HG03097 (cell line): ENCODE results near the gene R3HDM2.

ENCODE experiments used
- ATAC-seq: cut with Tn5 transposase; IDR thresholded peaks from one replicate; pipeline ENCODE4 v1.9.1; 2021; ENCODE audit not compliant: unreplicated experiment, low FRiP score

Gene R3HDM2

DNA sequence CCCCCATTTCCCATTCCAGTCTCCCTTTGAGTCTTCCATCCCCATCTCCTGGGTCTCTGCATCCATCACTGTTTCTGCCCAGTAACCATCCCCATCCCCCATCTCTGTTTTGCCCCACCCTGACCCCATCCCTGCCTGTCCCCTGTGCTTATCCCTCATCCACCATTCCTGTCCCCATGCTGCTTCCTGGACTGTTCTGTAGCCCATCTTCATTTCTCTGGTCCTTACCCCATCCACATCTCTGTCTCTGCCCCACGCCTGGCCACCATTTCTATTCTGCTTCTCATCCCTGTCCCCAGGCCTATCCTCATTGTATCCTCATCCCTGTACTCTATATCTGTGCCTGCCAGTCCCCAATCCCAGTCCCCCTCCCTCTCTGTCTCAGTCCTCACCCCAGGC lies 210.1 kb downstream of the R3HDM2 start:
- ATAC-seq: no peak

DNA sequence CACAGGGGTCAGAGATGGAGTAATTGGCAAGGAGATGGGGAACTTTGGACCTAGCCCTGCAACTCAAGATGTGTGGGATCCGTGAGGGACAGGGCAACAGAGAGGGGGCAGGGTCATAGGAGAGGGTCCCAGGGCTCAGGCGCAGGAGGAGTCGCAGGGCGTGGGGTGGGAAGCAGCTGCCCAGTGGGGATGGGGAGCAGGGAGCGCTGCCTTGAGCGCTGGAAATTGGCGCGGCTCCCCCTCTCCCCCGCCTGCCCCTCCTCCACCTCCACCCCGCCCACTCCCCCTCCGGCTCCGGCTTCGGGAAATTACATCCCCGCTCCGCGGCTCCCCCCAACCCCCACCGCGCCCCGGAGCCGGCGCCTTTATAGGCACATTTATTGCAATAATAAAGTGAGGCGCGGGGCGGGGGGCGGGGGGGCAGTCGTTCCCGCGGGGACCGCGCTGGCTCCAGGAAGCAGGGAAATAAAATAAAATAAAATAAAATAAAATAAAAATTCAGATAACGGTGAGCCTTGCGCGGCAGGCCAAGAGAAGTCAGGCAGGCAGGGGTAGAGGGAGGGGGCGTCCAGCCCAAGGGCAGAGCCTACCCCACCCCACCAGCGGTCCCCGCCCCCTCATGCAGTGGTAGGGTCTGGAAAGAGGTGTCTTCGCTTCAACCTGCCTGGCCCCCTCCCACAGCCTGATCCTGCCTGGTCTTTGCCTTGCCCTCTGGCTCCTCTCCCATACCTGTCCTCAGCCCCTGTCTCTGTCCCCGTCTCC lies 210.7 kb downstream of the R3HDM2 start:
- no peak for ATAC-seq

DNA sequence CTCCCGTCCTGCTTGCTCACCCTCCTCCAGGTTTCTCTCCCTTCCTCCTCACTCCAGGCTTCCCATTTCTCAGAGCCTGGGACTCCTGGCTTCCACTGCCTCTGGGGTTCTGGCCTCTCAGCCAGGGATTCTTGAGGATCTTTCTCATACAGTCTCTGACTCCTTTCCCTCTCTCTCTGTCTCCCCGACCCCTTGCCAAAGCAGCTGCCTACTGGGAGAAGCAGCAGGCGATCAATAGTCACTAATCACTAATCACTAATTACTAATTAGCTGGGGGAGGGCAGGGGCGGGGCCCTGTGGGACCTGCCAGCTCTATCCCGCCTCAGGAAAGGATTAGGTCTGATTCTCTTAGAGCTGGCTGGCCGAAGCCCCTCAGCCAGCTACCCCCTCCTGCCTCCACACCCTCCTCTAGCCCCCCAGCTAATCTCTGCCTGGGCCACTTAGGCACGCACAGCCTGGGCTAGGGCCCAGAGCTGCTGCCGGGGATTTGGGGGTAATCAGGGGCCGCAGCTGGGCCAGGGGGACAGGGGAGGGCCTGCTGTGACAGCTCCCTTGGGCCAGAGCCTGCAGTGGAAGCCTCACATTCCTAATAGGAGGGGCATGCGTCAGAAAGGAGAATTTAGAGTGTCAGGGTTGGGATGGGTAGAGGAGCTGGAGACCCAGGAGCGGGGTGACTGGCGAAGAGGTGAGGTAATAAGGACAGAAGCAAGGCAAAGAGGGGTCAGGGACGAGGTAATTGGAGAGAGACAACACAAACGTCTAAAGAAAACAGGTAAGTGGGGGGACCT lies 211.4 kb downstream of the R3HDM2 start:
- no peak for ATAC-seq

DNA sequence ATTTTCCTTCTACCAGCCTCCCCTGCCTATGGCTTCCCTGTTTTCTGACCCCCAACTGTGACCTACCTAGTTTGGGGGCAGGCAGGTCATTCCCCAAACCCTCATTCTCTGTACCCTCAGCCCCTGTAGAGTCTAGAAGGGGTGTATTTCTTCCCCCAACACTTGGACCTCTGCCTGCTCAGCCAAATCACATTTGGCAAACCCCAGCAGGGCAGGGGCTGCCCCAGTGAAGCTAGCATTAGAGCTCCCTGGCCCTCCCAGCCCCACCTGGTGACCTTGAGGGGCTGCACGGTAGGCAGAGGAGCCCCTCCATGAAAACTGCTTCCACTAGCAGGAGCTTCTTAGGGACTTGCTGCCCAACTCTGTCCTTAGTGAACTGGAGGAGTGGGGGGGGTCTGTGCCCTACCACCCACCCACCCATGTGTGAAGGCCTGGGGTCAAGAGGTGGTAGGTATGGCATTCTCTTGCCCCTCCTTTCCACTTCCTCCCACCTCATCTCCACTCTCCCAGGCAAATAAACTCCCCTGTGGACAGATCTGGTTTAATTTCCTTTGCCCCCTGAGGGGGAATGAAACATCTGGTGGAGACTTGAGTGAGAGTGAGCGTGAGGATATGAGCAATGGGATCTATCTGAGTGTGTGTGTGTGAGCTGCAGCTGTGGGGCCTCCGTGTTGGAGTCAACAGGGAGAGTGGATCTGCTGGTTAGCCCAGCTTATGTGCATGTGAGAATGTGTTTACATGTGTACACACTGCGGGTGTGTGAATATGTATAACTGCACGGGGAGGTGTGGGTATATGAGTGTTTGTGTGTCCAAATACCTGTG lies 212.6 kb downstream of the R3HDM2 start:
- ATAC-seq: no peak

DNA sequence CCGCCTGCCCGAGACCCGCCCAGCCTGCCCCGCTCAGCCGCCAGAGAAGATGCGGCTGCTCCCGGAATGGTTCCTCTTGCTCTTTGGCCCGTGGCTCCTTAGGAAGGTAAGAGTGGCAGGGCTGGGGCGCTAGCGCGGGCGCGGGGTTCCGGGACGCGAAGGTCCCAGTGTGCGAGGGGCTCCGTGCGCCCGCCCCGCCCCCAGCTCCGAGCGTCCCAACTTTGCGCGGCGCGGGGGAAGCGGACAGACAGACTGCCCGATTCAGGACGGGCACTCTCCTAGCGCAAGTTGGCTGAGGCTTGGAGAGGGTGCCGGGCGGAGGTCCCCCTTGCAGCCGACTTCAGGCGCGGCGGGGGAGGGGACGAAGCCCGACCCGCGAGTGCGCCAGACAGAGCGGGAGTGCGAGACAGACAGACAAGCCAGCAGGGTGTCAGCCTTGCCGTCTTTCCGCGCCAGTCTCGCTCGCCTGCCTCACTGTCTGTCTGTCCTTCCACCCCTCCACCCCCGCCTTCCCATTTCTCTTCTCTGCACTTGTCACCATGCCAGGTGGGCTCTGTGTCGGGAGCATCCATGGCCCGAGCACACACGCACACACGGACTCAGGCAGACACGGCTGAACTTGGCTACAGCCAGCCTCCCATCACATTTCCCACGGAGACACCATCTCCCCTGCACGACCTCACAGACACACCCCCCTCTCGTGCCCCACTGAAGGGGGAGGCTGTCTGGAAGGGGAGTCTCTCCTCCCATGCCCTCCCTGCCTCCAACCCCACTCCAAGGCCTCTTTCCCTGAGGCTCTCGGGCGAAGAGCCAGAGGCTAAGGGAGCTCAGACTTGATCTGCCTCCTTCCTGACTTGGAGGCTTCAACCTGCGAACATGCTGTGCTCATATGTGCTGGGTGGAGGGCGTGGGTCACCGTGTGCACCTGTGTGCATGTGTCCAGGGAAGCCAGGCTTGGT lies 213.6 kb downstream of the R3HDM2 start:
- ATAC-seq: no peak

DNA sequence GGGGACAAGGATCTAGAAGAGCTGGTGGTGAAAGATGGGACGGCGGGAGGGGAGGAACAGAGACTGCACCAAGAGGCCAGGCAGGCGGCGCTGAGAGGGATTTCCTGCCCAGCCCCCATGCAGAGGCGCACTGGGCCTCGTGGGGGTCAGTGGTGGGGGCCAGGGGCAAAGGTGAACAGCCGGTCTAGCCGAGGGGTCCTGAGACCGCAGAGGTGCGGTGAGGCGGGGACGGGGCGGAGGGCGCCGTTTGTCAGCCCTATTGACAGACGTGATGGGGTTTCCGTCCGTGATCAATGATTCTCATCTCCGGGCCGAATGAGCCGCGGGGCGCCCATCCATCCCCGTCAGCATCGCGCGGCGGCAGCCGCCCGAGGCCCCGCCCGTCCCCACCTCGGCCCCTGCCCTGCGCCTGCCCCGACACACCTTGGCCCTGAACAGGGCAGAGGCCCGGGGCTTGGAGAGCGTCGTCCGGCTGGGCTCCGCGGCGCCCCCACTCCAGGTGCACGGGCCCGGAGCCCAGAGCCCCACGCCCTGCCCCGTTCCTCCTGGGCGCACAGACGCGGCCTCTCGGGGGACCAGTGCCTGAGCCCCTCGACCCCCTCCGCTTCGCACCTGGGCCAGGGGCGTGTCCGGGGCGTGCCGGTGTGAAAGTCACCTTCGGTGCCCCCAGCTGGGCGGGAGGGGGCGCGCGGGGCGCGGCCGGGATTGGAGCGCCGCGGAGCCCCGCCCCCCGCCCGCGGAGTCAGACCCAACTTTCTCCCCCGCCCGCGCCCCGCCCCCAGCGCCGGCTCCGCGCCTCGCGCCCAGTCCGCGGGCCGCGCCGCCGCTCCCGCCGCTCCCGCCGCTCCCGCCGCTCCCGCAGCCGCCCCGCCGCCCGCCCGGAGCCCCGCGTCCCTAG lies 214.6 kb downstream of the R3HDM2 start, which contains the start of gene NXPH4:
Gene NXPH4, plus strand, starts transcription at position 781 of the 898 bp plus-strand sequence. CDS start 176 bp downstream, outside the sequence.
- ATAC-seq: no peak

DNA sequence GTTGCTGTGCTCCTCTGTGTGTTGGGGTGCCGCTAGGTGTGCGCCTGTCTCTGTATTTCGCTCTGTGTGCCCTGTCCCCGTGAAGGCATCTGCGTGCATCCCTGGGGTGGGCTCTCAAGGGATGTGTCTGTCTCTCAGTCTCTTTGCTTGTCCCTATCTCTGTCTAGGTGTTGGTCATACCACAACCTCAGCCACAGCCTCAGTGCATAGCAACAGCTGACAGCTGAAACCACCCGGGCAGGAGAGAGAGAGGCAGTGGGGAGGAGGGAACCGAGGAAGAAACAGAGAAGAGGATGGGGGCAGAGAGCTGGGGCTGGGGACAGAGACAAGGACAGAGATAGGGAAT lies 215.2 kb downstream of the R3HDM2 start:
- ATAC-seq: no peak

DNA sequence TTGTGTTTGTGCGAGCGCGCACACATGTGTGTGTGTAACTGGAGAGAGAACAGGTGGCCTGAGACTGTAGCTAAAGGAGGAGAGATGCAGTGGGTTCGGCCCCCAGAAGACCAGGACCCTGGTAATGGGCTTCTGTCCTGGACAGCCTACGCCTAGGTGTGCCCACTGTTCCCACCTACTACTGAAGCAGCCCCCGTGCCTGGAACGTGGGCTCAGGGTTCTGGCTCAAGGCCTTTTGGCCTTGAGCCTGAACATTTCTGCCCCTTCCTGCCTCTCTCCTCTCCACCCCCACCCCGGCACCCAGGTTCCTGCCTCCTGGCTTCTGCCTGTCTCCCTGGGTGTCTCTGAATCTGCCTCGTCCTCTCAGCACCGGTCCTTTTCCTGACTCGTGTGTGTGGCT lies 215.8 kb downstream of the R3HDM2 start:
- ATAC-seq: no peak

DNA sequence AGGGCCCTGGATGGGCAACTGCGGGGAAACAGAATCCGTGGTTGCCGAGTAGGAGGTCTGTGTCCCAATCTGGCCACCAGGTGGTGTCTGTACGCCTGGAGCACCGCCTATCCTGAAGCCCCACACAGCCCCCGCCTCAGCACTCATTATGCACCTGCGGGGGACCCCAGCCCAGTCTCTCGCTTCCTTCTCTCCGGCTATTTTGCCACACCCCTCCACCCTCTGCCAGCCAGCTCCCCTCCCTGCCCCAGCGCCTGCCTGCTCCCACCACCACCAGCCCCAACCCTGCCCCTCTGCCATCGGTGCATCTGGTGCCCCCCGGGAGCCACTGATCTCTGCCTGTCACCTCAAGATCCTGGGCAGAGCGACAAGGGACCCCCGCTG lies 216.5 kb downstream of the R3HDM2 start:
- no peak for ATAC-seq

DNA sequence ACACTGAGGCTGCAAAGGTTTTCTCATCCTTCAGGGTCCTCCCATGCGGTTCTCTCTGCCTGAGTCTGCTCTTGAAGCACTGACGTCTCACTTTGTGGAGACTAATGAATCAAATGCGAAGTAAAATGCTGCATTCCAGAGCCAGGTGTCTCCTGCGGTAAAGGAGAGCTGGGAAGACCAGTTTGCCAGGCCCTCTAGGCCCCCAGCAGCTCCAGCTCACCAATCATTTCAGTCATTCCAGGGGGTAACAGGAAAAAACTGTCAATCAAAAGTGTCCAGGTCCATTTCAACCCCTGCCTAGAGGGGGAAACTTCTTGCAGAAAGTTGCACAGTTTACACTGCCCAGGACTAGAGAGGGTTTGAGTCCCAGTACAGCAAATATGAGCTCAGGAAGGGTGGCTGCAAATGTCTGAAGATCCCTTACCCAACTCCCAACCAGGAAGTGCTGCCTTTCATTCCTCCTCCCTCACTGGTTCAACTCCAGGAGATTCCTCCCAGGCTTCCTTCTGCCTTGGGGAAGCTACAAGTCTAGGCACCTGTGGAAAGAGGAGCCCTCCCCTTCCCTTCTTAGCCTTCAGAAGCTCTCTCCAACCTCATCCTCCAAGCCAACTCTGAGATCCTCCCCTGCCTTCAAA lies 217.0 kb downstream of the R3HDM2 start:
- ATAC-seq: no peak

DNA sequence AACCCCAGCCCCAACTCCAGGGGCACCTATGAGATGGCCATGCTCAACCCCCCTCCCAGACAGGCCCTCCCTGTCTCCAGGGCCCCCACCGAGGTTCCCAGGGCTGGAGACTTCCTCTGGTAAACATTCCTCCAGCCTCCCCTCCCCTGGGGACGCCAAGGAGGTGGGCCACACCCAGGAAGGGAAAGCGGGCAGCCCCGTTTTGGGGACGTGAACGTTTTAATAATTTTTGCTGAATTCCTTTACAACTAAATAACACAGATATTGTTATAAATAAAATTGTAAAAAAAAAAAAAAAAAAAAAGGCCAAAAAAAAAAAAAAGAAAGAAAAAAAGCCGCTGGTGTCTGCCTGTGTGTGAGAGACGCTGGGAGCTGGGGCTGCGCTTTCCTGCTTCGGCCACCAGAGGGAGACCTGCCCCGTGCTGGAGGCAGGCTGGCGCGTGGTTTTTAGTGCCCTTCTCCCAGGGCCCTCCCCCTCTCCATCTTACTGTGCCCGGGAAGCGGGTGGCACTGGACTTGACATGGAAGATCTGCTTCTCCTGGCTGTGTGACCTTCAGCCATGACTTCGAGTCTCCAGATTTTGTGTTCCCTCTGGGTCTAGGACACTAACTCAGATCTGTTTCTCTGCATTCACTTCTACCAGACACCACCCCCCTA lies 217.7 kb downstream of the R3HDM2 start:
- ATAC-seq: peak; percentile 40

DNA sequence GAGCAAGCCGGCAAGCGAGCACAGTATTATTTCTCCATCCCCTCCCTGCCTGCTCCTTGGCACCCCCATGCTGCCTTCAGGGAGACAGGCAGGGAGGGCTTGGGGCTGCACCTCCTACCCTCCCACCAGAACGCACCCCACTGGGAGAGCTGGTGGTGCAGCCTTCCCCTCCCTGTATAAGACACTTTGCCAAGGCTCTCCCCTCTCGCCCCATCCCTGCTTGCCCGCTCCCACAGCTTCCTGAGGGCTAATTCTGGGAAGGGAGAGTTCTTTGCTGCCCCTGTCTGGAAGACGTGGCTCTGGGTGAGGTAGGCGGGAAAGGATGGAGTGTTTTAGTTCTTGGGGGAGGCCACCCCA lies 218.2 kb downstream of the R3HDM2 start:
- no peak for ATAC-seq

DNA sequence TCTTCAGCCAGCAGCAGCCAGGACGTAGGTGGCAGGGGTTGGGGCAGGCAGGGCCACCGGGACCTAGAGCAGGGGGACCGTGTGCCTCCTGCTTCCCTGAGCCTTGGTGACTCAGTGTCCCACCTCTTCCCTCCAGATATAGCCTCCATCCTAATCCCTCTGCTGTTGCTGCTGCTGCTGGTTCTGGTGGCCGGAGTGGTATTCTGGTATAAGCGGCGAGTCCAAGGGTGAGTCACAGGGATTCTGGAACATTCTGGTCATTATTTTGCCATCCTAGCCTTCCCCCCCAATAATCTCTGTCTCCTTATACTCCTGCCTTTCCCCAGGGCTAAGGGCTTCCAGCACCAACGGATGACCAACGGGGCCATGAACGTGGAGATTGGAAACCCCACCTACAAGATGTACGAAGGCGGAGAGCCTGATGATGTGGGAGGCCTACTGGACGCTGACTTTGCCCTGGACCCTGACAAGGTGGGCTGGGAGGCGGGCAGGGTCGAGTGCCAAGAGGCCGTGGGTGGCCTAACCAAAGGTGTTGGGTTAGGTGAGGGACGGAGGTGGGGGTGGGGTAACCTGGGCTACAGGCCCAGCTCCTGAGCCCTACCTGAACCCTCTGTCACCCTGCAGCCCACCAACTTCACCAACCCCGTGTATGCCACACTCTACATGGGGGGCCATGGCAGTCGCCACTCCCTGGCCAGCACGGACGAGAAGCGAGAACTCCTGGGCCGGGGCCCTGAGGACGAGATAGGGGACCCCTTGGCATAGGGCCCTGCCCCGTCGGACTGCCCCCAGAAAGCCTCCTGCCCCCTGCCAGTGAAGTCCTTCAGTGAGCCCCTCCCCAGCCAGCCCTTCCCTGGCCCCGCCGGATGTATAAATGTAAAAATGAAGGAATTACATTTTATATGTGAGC lies 218.8 kb downstream of the R3HDM2 start:
- ATAC-seq: no peak

DNA sequence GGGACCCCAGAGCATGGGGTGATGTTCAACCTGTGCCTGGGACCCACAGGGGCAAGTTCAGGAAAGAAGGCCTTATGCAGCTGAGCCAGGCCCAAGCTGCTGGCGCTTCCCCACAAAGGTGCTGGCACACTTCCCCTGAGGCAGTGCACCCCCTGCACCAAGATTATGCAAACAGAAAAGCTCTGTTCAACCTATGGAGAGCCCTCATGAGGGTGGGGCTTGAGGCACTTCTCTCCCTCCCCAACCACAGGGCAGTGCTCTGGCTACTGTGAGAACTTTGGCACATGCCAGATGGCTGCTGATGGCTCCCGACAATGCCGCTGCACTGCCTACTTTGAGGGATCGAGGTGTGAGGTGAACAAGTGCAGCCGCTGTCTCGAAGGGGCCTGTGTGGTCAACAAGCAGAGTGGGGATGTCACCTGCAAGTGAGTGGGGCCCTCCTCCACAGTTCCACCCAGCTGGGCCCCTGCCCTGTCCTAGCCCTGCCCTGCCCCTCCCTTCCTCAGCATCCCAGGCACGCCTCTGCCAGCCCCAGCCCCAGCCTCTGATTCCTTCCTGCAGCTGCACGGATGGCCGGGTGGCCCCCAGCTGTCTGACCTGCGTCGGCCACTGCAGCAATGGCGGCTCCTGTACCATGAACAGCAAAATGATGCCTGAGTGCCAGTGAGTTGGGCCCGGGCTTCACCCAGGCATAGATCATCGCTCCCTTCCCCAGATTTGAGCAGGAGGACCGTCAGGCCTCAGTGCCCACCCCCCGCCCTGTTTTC lies 219.7 kb downstream of the R3HDM2 start:
- no peak for ATAC-seq

DNA sequence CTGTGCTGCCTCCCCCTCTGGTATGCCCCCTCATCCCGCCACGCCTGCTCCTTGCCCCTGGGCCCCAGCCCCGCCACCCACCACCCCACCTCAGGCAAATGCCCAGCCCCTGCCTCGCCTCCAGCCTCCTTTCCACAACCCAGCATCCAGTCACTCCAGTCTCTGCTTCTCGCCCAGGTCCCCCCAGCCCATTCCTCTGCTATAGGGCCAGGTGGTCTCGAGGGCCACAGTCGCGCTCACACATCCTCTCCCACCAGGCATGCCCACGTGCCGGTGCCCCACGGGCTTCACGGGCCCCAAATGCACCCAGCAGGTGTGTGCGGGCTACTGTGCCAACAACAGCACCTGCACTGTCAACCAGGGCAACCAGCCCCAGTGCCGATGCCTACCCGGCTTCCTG lies 220.4 kb downstream of the R3HDM2 start:
- no peak for ATAC-seq

DNA sequence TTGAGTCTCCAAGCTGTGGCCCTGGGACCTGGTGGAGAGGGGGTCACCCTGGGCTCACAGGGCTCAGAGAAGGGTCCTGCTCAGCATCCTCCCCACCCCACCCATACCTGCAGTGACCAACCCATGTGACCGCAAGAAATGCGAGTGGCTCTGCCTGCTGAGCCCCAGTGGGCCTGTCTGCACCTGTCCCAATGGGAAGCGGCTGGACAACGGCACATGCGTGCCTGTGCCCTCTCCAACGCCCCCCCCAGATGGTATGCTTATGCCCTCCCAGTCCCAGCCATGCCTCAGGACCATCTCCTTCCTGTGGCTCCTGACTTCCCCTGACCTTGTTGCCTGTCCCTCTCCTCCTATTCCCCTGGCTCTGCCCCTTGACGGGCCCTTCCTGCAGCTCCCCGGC lies 220.9 kb downstream of the R3HDM2 start:
- no peak for ATAC-seq
